Stimulated activated CD4-positive, alpha-beta T cell treated with anti-CD3 and anti-CD28 coated beads, TNF-alpha, amount 100 ng/mL, for 24 hours (primary cell): ENCODE measurements around the gene PADI4.

Experiments
- DNase-seq, 3 experiments: peaks; one replicate each; pipeline ENCODE4 v3.0.0-alpha.2; 2020; ENCODE audit warnings: low read depth in 3 of 3

Gene PADI4

GRCh38 chr1:17348593-17349234, 40.7 kb downstream of the PADI4 start:
- DNase-seq, result no peak

- no peak for DNase-seq
These were observed 42.1 kb downstream of the PADI4 start for GRCh38 chr1:17350083-17350482.

GRCh38 chr1:17350928-17351446, 43.0 kb downstream of the PADI4 start:
- DNase-seq, result no peak

GRCh38 chr1:17351598-17352324, 43.8 kb downstream of the PADI4 start:
- DNase-seq, result no peak

GRCh38 chr1:17352419-17352909, 44.5 kb downstream of the PADI4 start:
- no peak for DNase-seq

- DNase-seq, result peak in 1 of 3 experiments; percentile 5
These were observed 47.9 kb downstream of the PADI4 start for GRCh38 chr1:17355898-17356297.

GRCh38 chr1:17356387-17357026, 48.5 kb downstream of the PADI4 start:
- no peak for DNase-seq

GRCh38 chr1:17358557-17358956, 50.6 kb downstream of the PADI4 start:
- DNase-seq, result no peak

- DNase-seq, result no peak
These were observed 51.0 kb downstream of the PADI4 start for GRCh38 chr1:17359031-17359430.

- DNase-seq, result no peak
These were observed 51.8 kb downstream of the PADI4 start for GRCh38 chr1:17359808-17360207.

GRCh38 chr1:17360272-17360956, 52.4 kb downstream of the PADI4 start:
- no peak for DNase-seq

- DNase-seq, result no peak
These were observed 53.7 kb downstream of the PADI4 start for GRCh38 chr1:17361687-17362086.

GRCh38 chr1:17363351-17363750, 55.4 kb downstream of the PADI4 start:
- no peak for DNase-seq

- no peak for DNase-seq
These were observed 55.8 kb downstream of the PADI4 start for GRCh38 chr1:17363771-17364170.

GRCh38 chr1:17365293-17365692, 57.3 kb downstream of the PADI4 start:
- no peak for DNase-seq

GRCh38 chr1:17369466-17369865, 61.5 kb downstream of the PADI4 start:
- no peak for DNase-seq

- no peak for DNase-seq
These were observed 62.6 kb downstream of the PADI4 start for GRCh38 chr1:17370618-17371017.

- no peak for DNase-seq
These were observed 63.9 kb downstream of the PADI4 start, which contains the start of gene PADI6 for GRCh38 chr1:17371896-17372295. TSS of gene PADI6 (plus strand) at chr1:17372196. CDS start at chr1:17372246, 50 bp downstream.

GRCh38 chr1:17372955-17373354, 65.0 kb downstream of the PADI4 start:
- DNase-seq, result no peak

- DNase-seq, result no peak
These were observed 67.7 kb downstream of the PADI4 start for GRCh38 chr1:17375651-17376050.

GRCh38 chr1:17377325-17377953, 69.4 kb downstream of the PADI4 start:
- no peak for DNase-seq
